WI38 (cell line): ENCODE measurements around the gene FJX1.
"Not testable (repeated sequence)": the region's sequence is repeated elsewhere in the genome, so short reads cannot be mapped to it uniquely, and the experiment has no call there.

Source experiments
- H3K4me3 ChIP-seq: 2 replicates; pipeline ENCODE4 v1.5.1; 2011; ENCODE audit warnings: low read depth, mild to moderate bottlenecking, control low read depth, low read length
- CTCF ChIP-seq: IDR thresholded peaks from 2 replicates; pipeline ENCODE4 v1.5.1; 2012; ENCODE audit warnings: low read depth, mild to moderate bottlenecking, control low read depth, low read length

Gene FJX1

GRCh38 chr11:35647421-35648093 is 29.3 kb downstream of the FJX1 start:
- H3K4me3 ChIP-seq, result no peak overlapping the region
- TF ChIP-seq CTCF, result no peak

- no peak overlapping the region for H3K4me3 ChIP-seq
- TF ChIP-seq CTCF, result no peak
Measured at GRCh38 chr11:35650006-35650405, 31.7 kb downstream of the FJX1 start.

GRCh38 chr11:35650467-35650866 is 32.2 kb downstream of the FJX1 start:
- H3K4me3 ChIP-seq, result no peak overlapping the region
- TF ChIP-seq CTCF, result no peak

GRCh38 chr11:35651263-35651662 is 33.0 kb downstream of the FJX1 start:
- no peak for TF ChIP-seq CTCF
- no peak overlapping the region for H3K4me3 ChIP-seq

- not testable (repeated sequence) for H3K4me3 ChIP-seq
Measured at GRCh38 chr11:35652786-35653185, 34.5 kb downstream of the FJX1 start.

- no peak overlapping the region for H3K4me3 ChIP-seq
- no peak for TF ChIP-seq CTCF
Measured at GRCh38 chr11:35654711-35655110, 36.5 kb downstream of the FJX1 start.

- no peak overlapping the region for H3K4me3 ChIP-seq
- no peak for TF ChIP-seq CTCF
Measured at GRCh38 chr11:35655254-35655653, 37.0 kb downstream of the FJX1 start.

- no peak overlapping the region for H3K4me3 ChIP-seq
- TF ChIP-seq CTCF, result no peak
Measured at GRCh38 chr11:35655856-35656255, 37.6 kb downstream of the FJX1 start.
